ENCODE data around the gene GPR141.
A peak's percentile ranks its signal among the peaks of the same experiment; 100 is the strongest.

The GPR141 gene

DNA sequence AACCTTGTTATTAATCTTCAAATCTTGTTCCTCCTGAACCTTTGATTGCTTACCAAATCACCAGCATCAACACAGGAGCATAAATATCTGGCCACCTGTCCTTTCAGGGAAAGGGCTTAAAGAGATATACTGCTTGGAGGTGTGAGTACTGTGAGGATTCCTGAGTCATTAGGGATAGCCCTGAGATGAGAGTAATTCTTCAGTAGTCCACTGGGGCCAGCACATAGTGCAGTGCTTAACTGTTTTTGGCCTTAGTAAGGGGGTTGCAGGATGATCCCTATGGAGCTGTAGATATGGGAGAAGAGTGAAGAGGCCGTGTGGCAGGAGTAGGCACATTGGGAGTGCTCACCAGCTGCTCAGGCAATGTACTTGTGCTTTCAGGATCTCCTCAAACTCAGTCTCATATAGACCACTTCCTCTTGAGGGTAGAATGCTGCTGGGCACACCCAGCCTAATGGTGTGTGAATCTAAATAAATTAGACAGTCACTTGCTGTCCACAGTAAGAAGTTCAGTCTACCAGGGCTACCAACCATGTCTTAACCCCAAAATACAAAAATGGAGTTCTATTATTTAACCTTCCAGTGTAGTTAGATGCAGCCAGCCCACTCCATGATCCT, 26.5 kb upstream of the GPR141 start:
- WGBS (ENCODE audit: extremely low coverage, insufficient coverage, low lambda C conversion rate) = no CpG with 5 or more reads among the region's 1 CpG
- Histone ChIP-seq H4K8ac (ENCODE audit: low read depth, low read length) (no peak overlapping the region), H3K9ac (ENCODE audit: low read length) (no peak overlapping the region), H2BK5ac (ENCODE audit: low read length) (no peak overlapping the region), H3K4me2 (ENCODE audit: low read length) (no peak overlapping the region), H2AK5ac (ENCODE audit: low read length) (no peak overlapping the region), H3K18ac (ENCODE audit: low read length) (no peak overlapping the region), H3K56ac (ENCODE audit: low read length) (no peak overlapping the region), H4K5ac (ENCODE audit: low read length) (no peak overlapping the region), H3K79me2 (ENCODE audit: control insufficient read depth, insufficient read depth, low read length) (no peaks in the 10 kb centered on the region), H3K27ac (ENCODE audit: low read depth, low read length) (no peak overlapping the region), H2BK120ac (ENCODE audit: low read depth, low read length) (no peak overlapping the region), H2BK15ac (replicated peaks; ENCODE audit: low read depth) (no peak overlapping the region), H3K4me1 (ENCODE audit: control insufficient read depth, low read depth, low read length) (no peaks in the 10 kb centered on the region), H3K4ac (ENCODE audit: low read depth, low read length) (no peak overlapping the region), H3K4me3 (ENCODE audit: low read length) (no peak overlapping the region), H3K27me3 (ENCODE audit: insufficient read depth, low read length, poor library complexity) (no peaks in the 10 kb centered on the region), H3K23ac (ENCODE audit: low read length) (no peak overlapping the region), H3K79me1 (ENCODE audit: low read length) (no peaks in the 10 kb centered on the region), H3K36me3 (ENCODE audit: control insufficient read depth, insufficient read depth, low read length) (no peaks in the 10 kb centered on the region)
- peak; percentile 47 for DNase-seq

DNA sequence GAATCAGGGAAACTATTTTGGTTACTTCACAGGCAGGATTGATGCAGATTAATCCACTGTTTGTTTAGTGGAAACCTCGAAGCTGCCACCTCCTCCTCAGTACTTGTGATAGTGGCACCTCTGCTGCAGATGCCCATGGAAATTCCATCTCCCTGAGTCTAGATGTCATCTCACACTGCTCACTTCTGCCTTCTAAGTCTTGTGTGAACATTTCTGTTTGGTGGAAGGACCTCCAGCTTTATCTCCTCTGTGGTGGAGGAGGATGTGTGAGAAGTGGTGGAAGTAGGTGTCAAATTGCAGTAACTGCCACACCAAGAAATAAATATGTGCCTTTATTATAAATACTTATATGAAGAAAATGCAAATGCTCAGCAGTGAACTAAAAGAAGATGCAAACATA, 25.8 kb upstream of the GPR141 start:
- Histone ChIP-seq H3K36me3 (ENCODE audit: control insufficient read depth, insufficient read depth, low read length) (no peaks in the 10 kb centered on the region), H3K18ac (ENCODE audit: low read length) (no peak overlapping the region), H2BK5ac (ENCODE audit: low read length) (no peak overlapping the region), H3K79me2 (ENCODE audit: control insufficient read depth, insufficient read depth, low read length) (no peaks in the 10 kb centered on the region), H3K27me3 (ENCODE audit: insufficient read depth, low read length, poor library complexity) (no peaks in the 10 kb centered on the region), H3K4me2 (ENCODE audit: low read length) (no peak overlapping the region), H3K27ac (ENCODE audit: low read depth, low read length) (no peak overlapping the region), H3K56ac (ENCODE audit: low read length) (no peak overlapping the region), H4K8ac (ENCODE audit: low read depth, low read length) (no peak overlapping the region), H3K4me1 (ENCODE audit: control insufficient read depth, low read depth, low read length) (no peaks in the 10 kb centered on the region), H3K79me1 (ENCODE audit: low read length) (no peaks in the 10 kb centered on the region), H3K9ac (ENCODE audit: low read length) (no peak overlapping the region), H3K4me3 (ENCODE audit: low read length) (no peak overlapping the region), H3K23ac (ENCODE audit: low read length) (no peak overlapping the region), H3K4ac (ENCODE audit: low read depth, low read length) (no peak overlapping the region), H2BK120ac (ENCODE audit: low read depth, low read length) (no peak overlapping the region), H4K5ac (ENCODE audit: low read length) (no peak overlapping the region), H2BK15ac (replicated peaks; ENCODE audit: low read depth) (no peak overlapping the region), H2AK5ac (ENCODE audit: low read length) (no peak overlapping the region)
- DNase-seq = peak; percentile 6
- WGBS (ENCODE audit: extremely low coverage, insufficient coverage, low lambda C conversion rate) = no CpG with 5 or more reads among the region's 1 CpG

GRCh38 chr7:37659971-37660565, 23.5 kb upstream of the GPR141 start:
- H2AK5ac ChIP-seq (ENCODE audit: low read length) = no peak overlapping the region
- no CpG with 5 or more reads among the region's 2 CpGs for WGBS (ENCODE audit: extremely low coverage, insufficient coverage, low lambda C conversion rate)
- H3K18ac ChIP-seq (ENCODE audit: low read length) = no peak overlapping the region
- H3K4ac ChIP-seq (ENCODE audit: low read depth, low read length) = no peak overlapping the region
- no peak overlapping the region for H2BK15ac ChIP-seq (replicated peaks; ENCODE audit: low read depth)
- peaks cover 2% of the 10 kb centered on the region for H3K4me1 ChIP-seq (ENCODE audit: control insufficient read depth, low read depth, low read length)
- no peak overlapping the region for H4K8ac ChIP-seq (ENCODE audit: low read depth, low read length)
- no peaks in the 10 kb centered on the region for H3K79me1 ChIP-seq (ENCODE audit: low read length)
- no peak overlapping the region for H3K56ac ChIP-seq (ENCODE audit: low read length)
- H2BK120ac ChIP-seq (ENCODE audit: low read depth, low read length) = no peak overlapping the region
- H2BK5ac ChIP-seq (ENCODE audit: low read length) = no peak overlapping the region
- H3K23ac ChIP-seq (ENCODE audit: low read length) = no peak overlapping the region
- H3K27me3 ChIP-seq (ENCODE audit: insufficient read depth, low read length, poor library complexity) = no peaks in the 10 kb centered on the region
- H3K36me3 ChIP-seq (ENCODE audit: control insufficient read depth, insufficient read depth, low read length) = no peaks in the 10 kb centered on the region
- H3K9ac ChIP-seq (ENCODE audit: low read length) = no peak overlapping the region
- H3K4me3 ChIP-seq (ENCODE audit: low read length) = no peak overlapping the region
- H3K4me2 ChIP-seq (ENCODE audit: low read length) = no peak overlapping the region
- no peak overlapping the region for H4K5ac ChIP-seq (ENCODE audit: low read length)
- DNase-seq = no peak
- no peak overlapping the region for H3K27ac ChIP-seq (ENCODE audit: low read depth, low read length)
- H3K79me2 ChIP-seq (ENCODE audit: control insufficient read depth, insufficient read depth, low read length) = no peaks in the 10 kb centered on the region

DNA sequence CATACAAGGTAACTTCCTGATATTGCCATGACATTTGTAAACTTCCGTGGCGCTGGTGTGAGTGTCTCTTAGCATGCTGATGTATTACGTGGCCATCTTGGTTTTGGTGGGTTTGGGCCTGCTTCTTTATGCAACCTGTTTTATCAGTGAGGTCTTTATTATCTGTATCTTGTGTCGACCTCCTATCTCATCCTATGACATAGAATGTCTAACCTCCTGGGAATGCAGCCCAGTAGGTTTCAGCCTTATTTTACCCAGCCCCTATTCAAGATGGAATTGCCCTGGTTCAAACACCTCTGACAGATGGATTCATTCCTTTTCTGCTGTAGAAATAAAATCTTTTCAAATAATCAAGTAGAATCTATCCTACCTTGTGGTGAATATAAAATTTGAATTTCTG, 23.0 kb upstream of the GPR141 start:
- Histone ChIP-seq H3K56ac (ENCODE audit: low read length) (no peak overlapping the region), H3K36me3 (ENCODE audit: control insufficient read depth, insufficient read depth, low read length) (no peaks in the 10 kb centered on the region), H4K8ac (ENCODE audit: low read depth, low read length) (no peak overlapping the region), H3K23ac (ENCODE audit: low read length) (no peak overlapping the region), H3K4ac (ENCODE audit: low read depth, low read length) (no peak overlapping the region), H3K9ac (ENCODE audit: low read length) (no peak overlapping the region), H3K4me3 (ENCODE audit: low read length) (no peak overlapping the region), H2AK5ac (ENCODE audit: low read length) (no peak overlapping the region), H3K79me2 (ENCODE audit: control insufficient read depth, insufficient read depth, low read length) (no peaks in the 10 kb centered on the region), H3K4me1 (ENCODE audit: control insufficient read depth, low read depth, low read length) (peaks cover 2% of the 10 kb centered on the region), H3K27me3 (ENCODE audit: insufficient read depth, low read length, poor library complexity) (no peaks in the 10 kb centered on the region), H2BK120ac (ENCODE audit: low read depth, low read length) (no peak overlapping the region), H3K79me1 (ENCODE audit: low read length) (no peaks in the 10 kb centered on the region), H2BK5ac (ENCODE audit: low read length) (no peak overlapping the region), H3K4me2 (ENCODE audit: low read length) (no peak overlapping the region), H3K27ac (ENCODE audit: low read depth, low read length) (no peak overlapping the region), H2BK15ac (replicated peaks; ENCODE audit: low read depth) (no peak overlapping the region), H4K5ac (ENCODE audit: low read length) (no peak overlapping the region), H3K18ac (ENCODE audit: low read length) (no peak overlapping the region)
- DNase-seq = no peak
- no CpG with 5 or more reads among the region's 4 CpGs for WGBS (ENCODE audit: extremely low coverage, insufficient coverage, low lambda C conversion rate)

GRCh38 chr7:37663693-37664092, 19.9 kb upstream of the GPR141 start:
- Histone ChIP-seq H3K79me1 (ENCODE audit: low read length) (no peaks in the 10 kb centered on the region), H3K4me1 (ENCODE audit: control insufficient read depth, low read depth, low read length) (peaks cover 2% of the 10 kb centered on the region), H2AK5ac (ENCODE audit: low read length) (no peak overlapping the region), H4K8ac (ENCODE audit: low read depth, low read length) (no peak overlapping the region), H3K23ac (ENCODE audit: low read length) (no peak overlapping the region), H3K56ac (ENCODE audit: low read length) (no peak overlapping the region), H3K27ac (ENCODE audit: low read depth, low read length) (no peak overlapping the region), H3K27me3 (ENCODE audit: insufficient read depth, low read length, poor library complexity) (no peaks in the 10 kb centered on the region), H3K9ac (ENCODE audit: low read length) (no peak overlapping the region), H4K5ac (ENCODE audit: low read length) (no peak overlapping the region), H2BK120ac (ENCODE audit: low read depth, low read length) (no peak overlapping the region), H3K4me3 (ENCODE audit: low read length) (no peak overlapping the region), H3K18ac (ENCODE audit: low read length) (no peak overlapping the region), H2BK5ac (ENCODE audit: low read length) (no peak overlapping the region), H2BK15ac (replicated peaks; ENCODE audit: low read depth) (no peak overlapping the region), H3K36me3 (ENCODE audit: control insufficient read depth, insufficient read depth, low read length) (no peaks in the 10 kb centered on the region), H3K4me2 (ENCODE audit: low read length) (no peak overlapping the region), H3K79me2 (ENCODE audit: control insufficient read depth, insufficient read depth, low read length) (no peaks in the 10 kb centered on the region), H3K4ac (ENCODE audit: low read depth, low read length) (no peak overlapping the region)
- DNase-seq = no peak
- WGBS (ENCODE audit: extremely low coverage, insufficient coverage, low lambda C conversion rate) = no CpG with 5 or more reads among the region's 4 CpGs

All from mesendoderm (in vitro differentiated cells).